Measurements from ENCODE around the gene RSPH6A. TPM values are rescaled to one million over a fixed set of nuclear protein-coding genes. Genes with fewer than 3 reads are reported as not detected.

RSPH6A gene
- polyA plus RNA-seq, 1 of the 3 experiments (the other 2 are of a cell fraction), result 0.02 TPM

DNA sequence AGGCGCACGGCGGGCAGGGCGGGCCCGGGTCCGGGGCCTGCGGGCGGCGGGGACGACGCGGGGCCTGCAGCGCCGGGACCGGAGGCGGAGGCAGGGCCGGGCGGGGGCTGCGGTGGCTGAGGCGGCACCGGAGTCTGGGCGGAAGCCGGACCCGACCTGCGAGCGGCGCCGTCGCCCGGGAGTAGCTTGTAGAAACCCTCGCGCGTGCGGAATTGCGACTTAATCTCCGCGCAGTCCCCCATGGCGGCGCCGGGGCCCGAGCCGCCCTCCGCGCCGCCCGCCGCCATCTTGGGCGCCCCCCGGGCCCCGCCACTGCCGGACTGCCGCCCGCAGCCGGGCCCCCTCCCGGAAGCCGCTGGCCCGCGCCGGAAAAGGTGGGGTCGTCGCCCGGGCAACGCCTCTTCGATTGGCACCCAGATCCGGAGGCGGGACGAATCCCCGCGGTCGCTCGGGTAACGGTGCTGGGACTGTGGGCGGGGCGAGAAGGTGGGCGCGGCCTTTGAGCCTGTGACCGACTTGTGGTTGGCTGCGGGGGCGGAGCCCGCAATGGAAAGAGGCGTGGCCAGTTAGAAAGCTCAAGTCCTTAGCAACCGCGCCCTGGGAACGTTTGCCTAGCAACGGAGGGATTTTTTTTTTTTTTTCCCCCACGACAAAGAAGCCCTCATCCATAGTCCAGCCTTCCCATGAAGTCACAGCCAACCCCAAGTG is 22.5 kb downstream of the RSPH6A start, which contains the start of gene DMWD (continued):
- TF ChIP-seq, protein P1, sequence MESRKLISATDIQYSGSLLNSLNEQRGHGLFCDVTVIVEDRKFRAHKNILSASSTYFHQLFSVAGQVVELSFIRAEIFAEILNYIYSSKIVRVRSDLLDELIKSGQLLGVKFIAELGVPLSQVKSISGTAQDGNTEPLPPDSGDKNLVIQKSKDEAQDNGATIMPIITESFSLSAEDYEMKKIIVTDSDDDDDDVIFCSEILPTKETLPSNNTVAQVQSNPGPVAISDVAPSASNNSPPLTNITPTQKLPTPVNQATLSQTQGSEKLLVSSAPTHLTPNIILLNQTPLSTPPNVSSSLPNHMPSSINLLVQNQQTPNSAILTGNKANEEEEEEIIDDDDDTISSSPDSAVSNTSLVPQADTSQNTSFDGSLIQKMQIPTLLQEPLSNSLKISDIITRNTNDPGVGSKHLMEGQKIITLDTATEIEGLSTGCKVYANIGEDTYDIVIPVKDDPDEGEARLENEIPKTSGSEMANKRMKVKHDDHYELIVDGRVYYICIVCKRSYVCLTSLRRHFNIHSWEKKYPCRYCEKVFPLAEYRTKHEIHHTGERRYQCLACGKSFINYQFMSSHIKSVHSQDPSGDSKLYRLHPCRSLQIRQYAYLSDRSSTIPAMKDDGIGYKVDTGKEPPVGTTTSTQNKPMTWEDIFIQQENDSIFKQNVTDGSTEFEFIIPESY (IDR thresholded peaks at IDR 0.05; ENCODE audit: borderline replicate concordance, low read depth), result no peak
- peak; percentile 88 for TF ChIP-seq GABPA (IDR thresholded peaks at IDR 0.05; ENCODE audit: low read depth)
- TF ChIP-seq NRF1 (IDR thresholded peaks at IDR 0.05; ENCODE audit: low read depth, low read length), result no peak
- no peak for TF ChIP-seq FOSL2 (IDR thresholded peaks at IDR 0.05; ENCODE audit: borderline replicate concordance, low read depth)
- TF ChIP-seq, protein P2, sequence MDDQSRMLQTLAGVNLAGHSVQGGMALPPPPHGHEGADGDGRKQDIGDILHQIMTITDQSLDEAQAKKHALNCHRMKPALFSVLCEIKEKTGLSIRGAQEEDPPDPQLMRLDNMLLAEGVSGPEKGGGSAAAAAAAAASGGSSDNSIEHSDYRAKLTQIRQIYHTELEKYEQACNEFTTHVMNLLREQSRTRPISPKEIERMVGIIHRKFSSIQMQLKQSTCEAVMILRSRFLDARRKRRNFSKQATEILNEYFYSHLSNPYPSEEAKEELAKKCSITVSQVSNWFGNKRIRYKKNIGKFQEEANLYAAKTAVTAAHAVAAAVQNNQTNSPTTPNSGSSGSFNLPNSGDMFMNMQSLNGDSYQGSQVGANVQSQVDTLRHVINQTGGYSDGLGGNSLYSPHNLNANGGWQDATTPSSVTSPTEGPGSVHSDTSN (IDR thresholded peaks at IDR 0.05), result peak; percentile 95
- TF ChIP-seq, protein P3, sequence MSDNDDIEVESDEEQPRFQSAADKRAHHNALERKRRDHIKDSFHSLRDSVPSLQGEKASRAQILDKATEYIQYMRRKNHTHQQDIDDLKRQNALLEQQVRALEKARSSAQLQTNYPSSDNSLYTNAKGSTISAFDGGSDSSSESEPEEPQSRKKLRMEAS (IDR thresholded peaks at IDR 0.05; ENCODE audit: low read depth), result no peak
- no peak for TF ChIP-seq RCOR1 (IDR thresholded peaks at IDR 0.05; ENCODE audit: low read length)
- peak; percentile 69; the same call in 1 of the 2 replicates for TF ChIP-seq RFX5 (IDR thresholded peaks at IDR 0.05; ENCODE audit: low read length)
- TF ChIP-seq JUND (IDR thresholded peaks at IDR 0.05), result no peak
- TF ChIP-seq RXRA (IDR thresholded peaks at IDR 0.05; ENCODE audit: borderline replicate concordance, low read depth), result no peak
- no peak for TF ChIP-seq SMC3 (IDR thresholded peaks at IDR 0.05; ENCODE audit: low read depth, low read length)

DNA sequence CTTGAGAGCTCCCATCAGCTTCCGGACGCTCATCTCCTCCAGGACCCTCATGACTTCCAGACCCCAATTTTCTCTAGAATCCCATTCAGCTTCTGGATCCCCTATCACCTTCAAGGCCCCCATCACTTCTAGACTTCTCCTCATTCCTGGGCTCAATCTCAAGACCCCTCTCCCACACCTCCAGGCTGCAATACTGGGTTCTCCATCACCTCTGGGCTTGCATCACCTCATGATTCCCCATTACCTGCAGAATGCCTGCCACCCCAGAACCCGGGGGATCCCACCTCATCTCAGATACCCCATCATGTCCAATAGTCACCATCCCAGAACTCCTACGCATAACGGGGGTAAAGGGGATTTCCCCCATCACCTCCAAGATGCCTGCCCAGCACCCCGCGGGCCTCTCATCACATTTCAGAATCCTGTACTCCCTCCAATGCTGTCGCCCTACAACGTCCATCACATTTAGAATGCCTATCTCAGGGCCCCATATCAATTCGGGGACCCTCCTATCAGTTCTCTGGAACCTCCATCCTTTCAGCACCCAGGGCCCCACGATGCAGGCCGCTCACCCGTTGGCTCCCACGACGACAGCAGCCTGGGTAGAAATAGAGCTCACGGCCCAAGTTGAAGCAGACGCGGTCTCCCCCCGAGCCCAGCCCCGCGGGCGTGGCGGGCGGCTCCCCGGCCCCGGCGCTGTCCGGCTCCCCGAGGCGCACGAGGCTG is 23.2 kb downstream of the RSPH6A start:
- H3K4me1 ChIP-seq (ENCODE audit: control insufficient read depth in 1 of 2, insufficient read depth in 2 of 2, low read depth in 1 of 2, low read length in 1 of 2), result peaks cover 0 to 18% of the 10 kb centered on the region in 2 experiments; a peak in 1 of 4 replicates
- H3F3A ChIP-seq (replicated peaks; ENCODE audit: insufficient read depth), result no peaks in the 10 kb centered on the region
- H3K4me3 ChIP-seq (ENCODE audit: low read depth in 2 of 2, low read length in 1 of 2), result peak overlapping the region; percentile 68 to 74
- H3K9ac ChIP-seq, result peak overlapping the region; percentile 77
- H3K27ac ChIP-seq (ENCODE audit: low read depth in 2 of 2, low read length in 1 of 2), result peak overlapping the region; percentile 42 to 76; a peak in 2 of 4 replicates
- H3K27me3 ChIP-seq (ENCODE audit: insufficient read depth), result no peaks in the 10 kb centered on the region
- POLR2A ChIA-PET, result no interaction called here
- H3K4me2 ChIP-seq, result peak overlapping the region; percentile 73
- peaks cover 19 to 27% of the 10 kb centered on the region in 2 experiments for H3K36me3 ChIP-seq (replicated peaks in 1 of 2; ENCODE audit: control insufficient read depth in 1 of 2, insufficient read depth in 2 of 2, low read length in 1 of 2)
- no peaks in the 10 kb centered on the region for H3K9me2 ChIP-seq
- peaks cover 54% of the 10 kb centered on the region for H3K79me2 ChIP-seq (ENCODE audit: insufficient read depth)
- H4K20me1 ChIP-seq (ENCODE audit: insufficient read depth), result no peaks in the 10 kb centered on the region
- DNase-seq, result no peak
- CTCF ChIA-PET, result interaction anchor here (1.3 to 3.9 kb wide), 4 partner anchors 22 to 91 kb away, joined by 3 to 33 read pairs (median 6); partner anchors contain the start of gene SIX5
- WGBS (ENCODE audit: low lambda C conversion rate), result 14% methylated on average over 15 of the region's 31 CpGs
- no peaks in the 10 kb centered on the region for H3K9me3 ChIP-seq
- H2AFZ ChIP-seq (ENCODE audit: low read depth), result no peak overlapping the region
- TF ChIP-seq RAD21 (IDR thresholded peaks at IDR 0.05; ENCODE audit: low read length), result no peak
- no peak for TF ChIP-seq EP300 (IDR thresholded peaks at IDR 0.05; ENCODE audit: borderline replicate concordance in 1 of 2, low read depth in 1 of 2, low read length in 1 of 2)
- TF ChIP-seq, protein P4, sequence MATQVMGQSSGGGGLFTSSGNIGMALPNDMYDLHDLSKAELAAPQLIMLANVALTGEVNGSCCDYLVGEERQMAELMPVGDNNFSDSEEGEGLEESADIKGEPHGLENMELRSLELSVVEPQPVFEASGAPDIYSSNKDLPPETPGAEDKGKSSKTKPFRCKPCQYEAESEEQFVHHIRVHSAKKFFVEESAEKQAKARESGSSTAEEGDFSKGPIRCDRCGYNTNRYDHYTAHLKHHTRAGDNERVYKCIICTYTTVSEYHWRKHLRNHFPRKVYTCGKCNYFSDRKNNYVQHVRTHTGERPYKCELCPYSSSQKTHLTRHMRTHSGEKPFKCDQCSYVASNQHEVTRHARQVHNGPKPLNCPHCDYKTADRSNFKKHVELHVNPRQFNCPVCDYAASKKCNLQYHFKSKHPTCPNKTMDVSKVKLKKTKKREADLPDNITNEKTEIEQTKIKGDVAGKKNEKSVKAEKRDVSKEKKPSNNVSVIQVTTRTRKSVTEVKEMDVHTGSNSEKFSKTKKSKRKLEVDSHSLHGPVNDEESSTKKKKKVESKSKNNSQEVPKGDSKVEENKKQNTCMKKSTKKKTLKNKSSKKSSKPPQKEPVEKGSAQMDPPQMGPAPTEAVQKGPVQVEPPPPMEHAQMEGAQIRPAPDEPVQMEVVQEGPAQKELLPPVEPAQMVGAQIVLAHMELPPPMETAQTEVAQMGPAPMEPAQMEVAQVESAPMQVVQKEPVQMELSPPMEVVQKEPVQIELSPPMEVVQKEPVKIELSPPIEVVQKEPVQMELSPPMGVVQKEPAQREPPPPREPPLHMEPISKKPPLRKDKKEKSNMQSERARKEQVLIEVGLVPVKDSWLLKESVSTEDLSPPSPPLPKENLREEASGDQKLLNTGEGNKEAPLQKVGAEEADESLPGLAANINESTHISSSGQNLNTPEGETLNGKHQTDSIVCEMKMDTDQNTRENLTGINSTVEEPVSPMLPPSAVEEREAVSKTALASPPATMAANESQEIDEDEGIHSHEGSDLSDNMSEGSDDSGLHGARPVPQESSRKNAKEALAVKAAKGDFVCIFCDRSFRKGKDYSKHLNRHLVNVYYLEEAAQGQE (IDR thresholded peaks at IDR 0.05; ENCODE audit: low read depth, low read length), result no peak
- no peak for TF ChIP-seq TCF12 (IDR thresholded peaks at IDR 0.05)
- TF ChIP-seq FOSL2 (IDR thresholded peaks at IDR 0.05; ENCODE audit: borderline replicate concordance, low read depth), result no peak
- TF ChIP-seq GABPA (IDR thresholded peaks at IDR 0.05; ENCODE audit: low read depth), result no peak
- TF ChIP-seq, protein P5, sequence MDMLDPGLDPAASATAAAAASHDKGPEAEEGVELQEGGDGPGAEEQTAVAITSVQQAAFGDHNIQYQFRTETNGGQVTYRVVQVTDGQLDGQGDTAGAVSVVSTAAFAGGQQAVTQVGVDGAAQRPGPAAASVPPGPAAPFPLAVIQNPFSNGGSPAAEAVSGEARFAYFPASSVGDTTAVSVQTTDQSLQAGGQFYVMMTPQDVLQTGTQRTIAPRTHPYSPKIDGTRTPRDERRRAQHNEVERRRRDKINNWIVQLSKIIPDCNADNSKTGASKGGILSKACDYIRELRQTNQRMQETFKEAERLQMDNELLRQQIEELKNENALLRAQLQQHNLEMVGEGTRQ (IDR thresholded peaks at IDR 0.05; ENCODE audit: borderline replicate concordance, low read depth, low read length), result no peak
- TF ChIP-seq, protein P2 (IDR thresholded peaks at IDR 0.05), result no peak
- TF ChIP-seq RXRA (IDR thresholded peaks at IDR 0.05; ENCODE audit: borderline replicate concordance, low read depth), result no peak
- no peak for TF ChIP-seq MXI1 (IDR thresholded peaks at IDR 0.05; ENCODE audit: low read depth, low read length)
- TF ChIP-seq FOXM1 (IDR thresholded peaks at IDR 0.05; ENCODE audit: low read depth), result no peak
